Neural cell (in vitro differentiated cells): ENCODE results near the gene PCAT6. TPM values are rescaled to one million over a fixed set of nuclear protein-coding genes. Genes with fewer than 3 reads are reported as not detected.

Experiments
- H2AFZ ChIP-seq: fragments of 200-600, 300-800 bp; sonication (generic), shearing (Covaris generic); 2 replicates; pipeline ENCODE4 v1.6.0; 2014; ENCODE audit warnings: low read depth, mild to moderate bottlenecking, antibody characterized with exemption, low read length, moderate library complexity
- H3F3A ChIP-seq: fragments of 200-600 bp; shearing (Covaris generic); 2 replicates; pipeline ENCODE4 v1.6.1; 2016; ENCODE audit warnings: mild to moderate bottlenecking, moderate library complexity, mixed read lengths, antibody characterized with exemption, low read length; ENCODE audit not compliant: insufficient read depth, poor library complexity, severe bottlenecking
- H3K27ac ChIP-seq: fragments of 200-600, 300-800 bp; sonication (generic), shearing (Covaris generic); 2 replicates; pipeline ENCODE4 v1.5.1; 2014; ENCODE audit warnings: mild to moderate bottlenecking, low read length, moderate library complexity
- H3K27me3 ChIP-seq: fragments of 300-800, 200-600 bp; sonication (generic), shearing (Covaris generic); 2 replicates; pipeline ENCODE4 v1.6.0; 2014; ENCODE audit warnings: mild to moderate bottlenecking, low read depth, low read length, moderate library complexity; ENCODE audit not compliant: insufficient read depth
- H3K36me3 ChIP-seq: fragments of 300-800, 200-600 bp; sonication (generic), shearing (Covaris generic); 2 replicates; pipeline ENCODE4 v1.5.1; 2014; ENCODE audit warnings: mild to moderate bottlenecking, antibody characterized with exemption, low read length, moderate library complexity; ENCODE audit not compliant: insufficient read depth
- H3K4me2 ChIP-seq: fragments of 300-800, 200-600 bp; sonication (generic), shearing (Covaris generic); 2 replicates; pipeline ENCODE4 v1.6.0; 2014; ENCODE audit warnings: mild to moderate bottlenecking, low read length
- H3K4me3 ChIP-seq: fragments of 300-800, 200-600 bp; sonication (generic), shearing (Covaris generic); 2 replicates; pipeline ENCODE4 v1.5.1; 2014; ENCODE audit warnings: mild to moderate bottlenecking, low read length, moderate library complexity
- H3K79me2 ChIP-seq: fragments of 200-600 bp; shearing (Covaris generic); replicated peaks from 2 replicates; pipeline ENCODE4 v1.6.0; 2014; ENCODE audit warnings: mild to moderate bottlenecking, low read length, moderate library complexity; ENCODE audit not compliant: insufficient read depth
- H3K9ac ChIP-seq: fragments of 300-800, 200-600 bp; sonication (generic), shearing (Covaris generic); 2 replicates; pipeline ENCODE4 v1.6.1; 2016; ENCODE audit warnings: mild to moderate bottlenecking, low read length, mixed read lengths
- H3K9me2 ChIP-seq: fragments of 200-600 bp; shearing (Covaris generic); 2 replicates; pipeline ENCODE4 v1.6.1; 2016; ENCODE audit warnings: mild to moderate bottlenecking, low read length, mixed read lengths; ENCODE audit not compliant: insufficient read depth
- H3K9me3 ChIP-seq: fragments of 200-600, 300-800 bp; sonication (generic), shearing (Covaris generic); 2 replicates; pipeline ENCODE4 v1.6.1; 2016; ENCODE audit warnings: mild to moderate bottlenecking, mixed run types, low read length, moderate library complexity, mixed read lengths
- H4K20me1 ChIP-seq: fragments of 200-600 bp; shearing (Covaris generic); 2 replicates; pipeline ENCODE4 v1.6.1; 2016; ENCODE audit warnings: mild to moderate bottlenecking, mixed run types; ENCODE audit not compliant: insufficient read depth
- CTCF ChIP-seq: fragments of 450-650 bp; IDR thresholded peaks from 2 replicates; pipeline ENCODE4 v1.5.1; 2014; ENCODE audit warnings: antibody characterized with exemption, mild to moderate bottlenecking, moderate library complexity; ENCODE audit not compliant: poor library complexity, severe bottlenecking
- EP300 ChIP-seq: fragments of 450-650 bp; conservative IDR thresholded peaks from 2 replicates; pipeline ENCODE4 v1.6.1; 2014; ENCODE audit warnings: antibody characterized with exemption, mild to moderate bottlenecking, moderate library complexity; ENCODE audit not compliant: poor library complexity, severe bottlenecking
- EZH2 ChIP-seq: fragments of 200-600, 300-800 bp; shearing (Covaris generic), sonication (generic); IDR thresholded peaks from 2 replicates; pipeline ENCODE4 v1.6.1; 2014; ENCODE audit warnings: antibody characterized with exemption, low read length, borderline replicate concordance, mild to moderate bottlenecking; ENCODE audit not compliant: insufficient read depth, poor library complexity, severe bottlenecking
- MXI1 ChIP-seq: fragments of 450-650 bp; conservative IDR thresholded peaks from 2 replicates; pipeline ENCODE4 v1.6.1; 2014; ENCODE audit warnings: antibody characterized with exemption, mild to moderate bottlenecking; ENCODE audit not compliant: poor library complexity, severe bottlenecking
- POLR2AphosphoS5 ChIP-seq: IDR thresholded peaks from 2 replicates; pipeline ENCODE4 v1.6.1; 2012
- RAD21 ChIP-seq: fragments of 450-650 bp; conservative IDR thresholded peaks from 2 replicates; pipeline ENCODE4 v1.6.1; 2014; ENCODE audit warnings: antibody characterized with exemption, mild to moderate bottlenecking, moderate library complexity
- SMC3 ChIP-seq: fragments of 450-650 bp; conservative IDR thresholded peaks from 2 replicates; pipeline ENCODE4 v1.6.1; 2014; ENCODE audit warnings: antibody characterized with exemption, mild to moderate bottlenecking, moderate library complexity; ENCODE audit not compliant: poor library complexity
- TAF1 ChIP-seq: IDR thresholded peaks from 2 replicates; pipeline ENCODE4 v1.6.1; 2012; ENCODE audit warnings: low read depth
- polyA plus RNA-seq: library from polyadenylated mRNA; depleted of rRNA; stranded (reverse); fragments of >200 nt; gene quantifications from 2 replicates; pipeline ENCODE4 v1.2.3, GENCODE V29; 2014
- TF ChIP-seq, protein P1 (sequence below): IDR thresholded peaks from 2 replicates; pipeline ENCODE4 v1.6.1; 2012; ENCODE audit warnings: borderline replicate concordance

Gene PCAT6
- polyA plus RNA-seq, 1 donor from 2014 or later: 0.76 TPM

GRCh38 chr1:202806845-202807450 lies 3.8 kb upstream of the PCAT6 start:
- Histone ChIP-seq H3K27ac (peak overlapping the region; percentile 93), H3K9ac (peak overlapping the region; percentile 99), H4K20me1 (peaks cover 5% of the 10 kb centered on the region), H3K4me2 (peak overlapping the region; percentile 93), H3F3A (no peaks in the 10 kb centered on the region), H2AFZ (peak overlapping the region; percentile 17), H3K9me2 (no peaks in the 10 kb centered on the region), H3K27me3 (no peaks in the 10 kb centered on the region), H3K9me3 (no peaks in the 10 kb centered on the region), H3K4me3 (peak overlapping the region; percentile 98), H3K79me2 (peaks cover 83% of the 10 kb centered on the region), H3K36me3 (no peaks in the 10 kb centered on the region)
- TF ChIP-seq MXI1 (no peak), TAF1 (no peak)
- TF ChIP-seq, protein P1, sequence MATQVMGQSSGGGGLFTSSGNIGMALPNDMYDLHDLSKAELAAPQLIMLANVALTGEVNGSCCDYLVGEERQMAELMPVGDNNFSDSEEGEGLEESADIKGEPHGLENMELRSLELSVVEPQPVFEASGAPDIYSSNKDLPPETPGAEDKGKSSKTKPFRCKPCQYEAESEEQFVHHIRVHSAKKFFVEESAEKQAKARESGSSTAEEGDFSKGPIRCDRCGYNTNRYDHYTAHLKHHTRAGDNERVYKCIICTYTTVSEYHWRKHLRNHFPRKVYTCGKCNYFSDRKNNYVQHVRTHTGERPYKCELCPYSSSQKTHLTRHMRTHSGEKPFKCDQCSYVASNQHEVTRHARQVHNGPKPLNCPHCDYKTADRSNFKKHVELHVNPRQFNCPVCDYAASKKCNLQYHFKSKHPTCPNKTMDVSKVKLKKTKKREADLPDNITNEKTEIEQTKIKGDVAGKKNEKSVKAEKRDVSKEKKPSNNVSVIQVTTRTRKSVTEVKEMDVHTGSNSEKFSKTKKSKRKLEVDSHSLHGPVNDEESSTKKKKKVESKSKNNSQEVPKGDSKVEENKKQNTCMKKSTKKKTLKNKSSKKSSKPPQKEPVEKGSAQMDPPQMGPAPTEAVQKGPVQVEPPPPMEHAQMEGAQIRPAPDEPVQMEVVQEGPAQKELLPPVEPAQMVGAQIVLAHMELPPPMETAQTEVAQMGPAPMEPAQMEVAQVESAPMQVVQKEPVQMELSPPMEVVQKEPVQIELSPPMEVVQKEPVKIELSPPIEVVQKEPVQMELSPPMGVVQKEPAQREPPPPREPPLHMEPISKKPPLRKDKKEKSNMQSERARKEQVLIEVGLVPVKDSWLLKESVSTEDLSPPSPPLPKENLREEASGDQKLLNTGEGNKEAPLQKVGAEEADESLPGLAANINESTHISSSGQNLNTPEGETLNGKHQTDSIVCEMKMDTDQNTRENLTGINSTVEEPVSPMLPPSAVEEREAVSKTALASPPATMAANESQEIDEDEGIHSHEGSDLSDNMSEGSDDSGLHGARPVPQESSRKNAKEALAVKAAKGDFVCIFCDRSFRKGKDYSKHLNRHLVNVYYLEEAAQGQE: no peak

DNA sequence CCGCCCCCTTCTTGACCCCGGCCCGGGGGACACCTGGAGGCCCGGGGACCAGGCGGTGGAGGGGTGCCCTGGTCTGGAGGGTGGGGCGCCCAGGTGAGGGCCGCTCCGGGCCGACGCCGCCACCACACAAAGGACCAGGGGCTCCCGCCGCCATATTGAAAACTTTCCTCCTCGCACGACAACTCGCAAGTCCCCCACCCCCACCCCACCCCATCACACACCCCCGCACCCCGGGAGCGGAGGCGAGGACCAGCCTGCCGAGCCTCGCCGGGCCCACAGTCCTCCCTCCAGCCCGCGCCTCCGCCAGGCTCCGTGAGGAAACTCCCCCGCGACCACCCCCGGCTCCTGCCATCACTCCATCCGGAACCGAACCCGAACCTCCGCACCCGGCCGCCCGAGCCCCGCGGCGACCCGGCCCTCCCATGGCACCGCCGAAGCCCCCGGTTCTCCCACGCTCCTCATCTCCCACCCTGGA lies 3.3 kb upstream of the PCAT6 start:
- Histone ChIP-seq H3K9me2 (no peaks in the 10 kb centered on the region), H3K9ac (peak overlapping the region; percentile 99), H3K4me3 (peak overlapping the region; percentile 98), H3K4me2 (no peak overlapping the region), H3K79me2 (peaks cover 80% of the 10 kb centered on the region), H3K36me3 (no peaks in the 10 kb centered on the region), H3K27ac (peak overlapping the region; percentile 93), H3F3A (no peaks in the 10 kb centered on the region), H4K20me1 (peaks cover 3% of the 10 kb centered on the region), H3K9me3 (no peaks in the 10 kb centered on the region), H3K27me3 (no peaks in the 10 kb centered on the region), H2AFZ (no peak overlapping the region)
- TF ChIP-seq CTCF (no peak), POLR2AphosphoS5 (no peak), TAF1 (no peak), MXI1 (no peak), EP300 (no peak), EZH2 (no peak), SMC3 (no peak), RAD21 (no peak)
- TF ChIP-seq, protein P1: no peak
